Amniotic epithelial cell (primary cell): ENCODE measurements around the gene OR5K3.
A peak's percentile ranks its signal among the peaks of the same experiment; 100 is the strongest.
"Not testable (repeated sequence)": the region's sequence is repeated elsewhere in the genome, so short reads cannot be mapped to it uniquely, and the experiment has no call there.

Experiments
- DNase-seq: peaks from one replicate; pipeline ENCODE4 v3.0.0-alpha.2; 2010; ENCODE audit warnings: low read depth

OR5K3 gene, protein sequence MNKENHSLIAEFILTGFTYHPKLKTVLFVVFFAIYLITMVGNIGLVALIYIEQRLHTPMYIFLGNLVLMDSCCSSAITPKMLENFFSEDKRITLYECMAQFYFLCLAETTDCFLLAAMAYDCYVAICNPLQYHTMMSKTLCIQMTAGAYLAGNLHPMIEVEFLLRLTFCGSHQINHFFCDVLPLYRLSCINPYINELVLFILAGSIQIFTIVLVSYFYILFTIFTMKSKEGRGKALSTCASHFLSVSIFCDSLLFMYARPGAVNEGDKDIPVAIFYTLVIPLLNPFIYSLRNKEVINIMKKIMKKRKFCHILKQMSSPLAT

DNA sequence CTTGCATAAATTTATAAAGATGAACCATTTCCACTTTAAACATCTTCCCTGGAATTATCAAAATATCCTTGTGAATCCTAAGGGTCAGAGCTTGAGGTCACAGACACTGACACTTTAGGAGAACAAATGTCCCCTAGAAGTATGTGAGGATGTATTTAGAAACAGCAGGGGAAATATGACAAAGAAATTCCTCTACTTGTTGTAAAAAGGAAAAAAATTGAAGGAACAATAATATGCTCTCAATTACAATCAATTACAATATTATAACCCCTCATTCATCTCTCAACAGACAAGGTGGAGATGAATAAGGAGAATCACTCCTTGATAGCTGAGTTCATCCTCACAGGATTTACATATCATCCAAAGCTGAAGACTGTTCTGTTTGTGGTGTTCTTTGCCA lies at the start of gene OR5K3:
TSS of gene OR5K3 (plus strand) at position 301 of the 400 bp plus-strand sequence. CDS start at position 301, 0 bp downstream.
- DNase-seq: no peak

DNA sequence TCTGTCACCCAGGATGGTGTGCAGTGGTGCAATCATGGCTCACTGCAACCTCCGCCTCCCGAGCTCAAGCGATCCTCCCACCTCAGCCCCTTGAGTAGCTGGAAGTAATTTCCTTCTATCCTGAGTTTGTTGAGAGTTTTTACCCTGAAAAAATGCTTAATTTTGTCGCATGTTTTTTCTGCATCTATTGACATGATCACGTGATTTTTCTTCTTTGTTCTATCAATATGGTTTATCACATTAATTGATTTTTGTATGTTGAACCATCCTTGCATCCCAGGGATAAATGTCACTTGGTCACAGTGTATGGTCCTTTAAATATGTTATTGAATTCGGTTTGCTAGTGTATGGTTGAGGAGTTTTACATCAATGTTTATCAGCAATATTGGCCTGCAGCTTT lies 48.7 kb upstream of the OR5K3 start:
- DNase-seq: no peak

DNA sequence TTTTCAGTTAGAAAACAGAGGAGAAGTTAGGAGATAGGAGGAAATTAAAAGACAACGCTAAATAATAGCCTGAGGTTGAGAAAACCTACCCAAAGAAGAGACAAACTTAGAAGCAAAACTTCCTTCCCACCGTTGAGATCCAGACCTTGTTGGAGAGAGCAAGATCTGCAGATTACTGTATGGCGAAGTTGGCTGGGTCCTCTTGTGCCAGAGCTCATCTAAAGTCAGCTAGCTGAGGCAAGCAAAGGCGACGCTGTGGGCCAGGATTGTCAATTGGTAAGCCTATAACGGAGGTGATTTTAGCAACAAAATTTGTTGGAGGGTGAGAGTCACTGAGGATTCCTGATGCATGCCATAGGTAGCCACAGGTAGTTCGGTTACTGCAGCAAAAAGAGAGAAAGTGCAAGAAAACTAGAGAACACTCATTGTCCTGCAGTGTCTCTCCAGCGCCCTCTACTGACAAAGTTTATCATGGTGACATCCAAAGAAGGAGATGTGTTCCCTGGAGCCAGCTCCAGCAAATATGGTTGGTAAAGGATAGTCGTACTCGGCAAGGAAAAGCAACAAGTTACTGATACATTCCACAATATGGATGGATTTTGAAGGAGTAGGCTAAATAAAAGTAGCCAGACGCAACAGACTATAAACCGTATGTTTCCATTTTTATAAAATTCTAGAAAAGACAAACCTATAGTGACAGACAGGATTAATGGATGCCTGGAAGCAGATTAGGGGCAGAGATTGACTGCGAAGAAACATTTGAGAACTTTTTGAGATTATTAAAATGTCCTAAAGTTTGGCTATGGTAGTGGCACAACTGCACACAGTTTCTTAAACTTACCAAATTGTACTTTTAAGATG lies 46.6 kb upstream of the OR5K3 start:
- DNase-seq: peak; percentile 44

DNA sequence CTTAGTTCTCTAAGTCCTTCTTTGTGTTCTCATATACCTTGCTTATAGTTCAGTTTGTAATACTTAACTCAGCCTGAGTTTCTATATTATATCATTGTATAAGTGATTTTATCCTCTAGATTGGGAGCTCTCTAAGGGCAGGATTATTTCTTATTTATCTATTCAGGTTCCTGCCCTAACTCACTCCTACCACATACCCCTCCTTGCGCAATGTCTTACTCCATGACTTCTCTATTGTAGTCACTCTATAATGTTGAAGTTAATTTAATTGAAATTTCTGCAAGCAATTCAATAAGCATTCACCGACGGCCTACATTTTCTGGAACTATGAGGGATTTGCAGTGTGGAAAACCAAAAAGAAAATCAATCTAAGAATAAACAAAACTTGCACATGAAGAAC lies 40.4 kb upstream of the OR5K3 start:
- DNase-seq: no peak

DNA sequence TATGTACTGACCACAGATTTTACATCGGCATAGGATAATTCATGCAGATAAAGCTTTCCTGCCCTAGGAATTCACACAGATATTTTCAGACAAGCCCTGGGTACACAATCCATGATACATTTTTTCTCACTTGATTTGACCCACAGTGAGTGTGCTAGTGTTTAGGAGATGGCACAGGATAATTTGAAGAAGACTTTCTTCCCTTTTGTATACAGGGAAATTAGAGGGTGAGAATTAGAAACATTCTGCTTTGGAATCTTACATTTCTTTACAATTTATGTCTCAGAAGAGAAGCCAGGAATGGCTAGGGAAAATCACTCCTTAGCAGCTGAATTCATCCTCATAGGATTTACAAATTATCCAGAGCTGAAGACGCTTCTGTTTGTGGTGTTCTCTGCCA lies 36.9 kb upstream of the OR5K3 start, which contains the start of gene OR5K4:
TSS of gene OR5K4 (plus strand) at position 301 of the 400 bp plus-strand sequence. CDS start at position 301, 0 bp downstream.
- no peak for DNase-seq

DNA sequence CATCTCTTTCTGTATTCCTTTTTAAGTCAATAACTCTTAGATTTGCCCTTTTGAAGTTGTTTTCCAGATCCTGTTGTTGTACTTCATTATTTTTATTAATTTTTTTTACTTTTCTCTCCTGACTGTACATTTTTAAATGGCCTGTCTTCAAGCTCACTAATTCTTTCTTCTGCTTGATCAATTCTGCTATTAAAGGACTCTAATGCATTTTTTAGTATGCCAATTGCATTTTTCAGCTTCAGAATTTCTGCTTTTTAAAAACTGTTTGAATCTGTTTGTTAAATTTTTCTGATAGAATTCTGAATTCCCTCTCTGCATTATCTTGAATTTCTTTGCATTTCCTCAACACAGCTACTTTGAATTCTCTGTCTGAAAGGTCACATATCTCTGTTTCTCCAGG lies 31.2 kb upstream of the OR5K3 start:
- no peak for DNase-seq

DNA sequence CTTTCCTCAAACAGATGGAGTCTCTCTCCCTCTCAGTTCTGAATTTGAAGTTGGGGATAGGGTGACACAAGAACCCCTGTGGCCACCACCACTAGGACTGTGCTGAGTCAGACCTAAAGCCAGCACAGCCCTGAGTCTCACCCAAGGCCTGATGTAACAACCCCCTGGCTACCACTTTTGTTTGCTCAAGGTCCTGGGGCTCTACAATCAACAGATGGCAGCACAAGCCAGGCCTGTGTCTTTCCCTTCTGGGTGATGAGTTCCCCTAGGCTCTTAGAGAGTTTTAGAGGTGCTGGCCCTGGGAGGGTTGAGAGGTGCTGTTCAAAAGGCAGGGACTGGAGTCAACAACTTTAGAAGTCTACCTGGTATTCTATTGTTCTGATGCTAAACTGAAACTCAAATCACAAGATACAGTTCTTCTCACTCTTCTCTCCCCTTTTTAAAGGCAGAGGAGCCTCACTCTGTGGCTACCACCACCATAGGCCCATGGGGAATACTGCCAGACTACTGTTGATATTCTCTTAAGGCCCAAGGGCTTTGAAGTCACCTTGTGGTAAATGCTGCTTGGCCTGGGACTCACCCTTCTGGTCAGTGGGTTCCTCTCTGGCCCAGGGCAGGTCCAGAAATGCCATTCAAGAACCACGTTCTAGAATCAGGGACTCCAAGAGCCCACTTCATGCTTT lies 30.3 kb upstream of the OR5K3 start:
- DNase-seq: peak; percentile 11

DNA sequence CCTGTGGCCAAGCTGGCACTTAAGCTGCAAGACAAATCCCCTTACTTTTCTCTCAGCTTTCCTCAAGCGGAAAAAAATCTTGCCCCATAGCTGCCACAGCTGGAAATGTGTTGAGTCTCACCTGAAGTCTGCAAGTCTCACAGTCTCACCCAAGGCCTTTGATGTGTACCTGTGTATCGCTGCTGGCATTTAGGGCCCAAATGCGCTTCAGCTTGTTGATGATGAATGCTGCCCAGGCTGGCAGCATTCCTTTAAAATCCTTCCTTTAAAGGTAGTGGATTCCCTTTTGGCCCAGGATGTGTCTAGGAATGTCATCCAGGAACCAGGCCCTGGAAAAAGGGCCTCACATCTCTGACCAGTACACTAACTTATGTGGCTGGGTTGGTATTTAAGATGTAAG lies 29.8 kb upstream of the OR5K3 start:
- no peak for DNase-seq

DNA sequence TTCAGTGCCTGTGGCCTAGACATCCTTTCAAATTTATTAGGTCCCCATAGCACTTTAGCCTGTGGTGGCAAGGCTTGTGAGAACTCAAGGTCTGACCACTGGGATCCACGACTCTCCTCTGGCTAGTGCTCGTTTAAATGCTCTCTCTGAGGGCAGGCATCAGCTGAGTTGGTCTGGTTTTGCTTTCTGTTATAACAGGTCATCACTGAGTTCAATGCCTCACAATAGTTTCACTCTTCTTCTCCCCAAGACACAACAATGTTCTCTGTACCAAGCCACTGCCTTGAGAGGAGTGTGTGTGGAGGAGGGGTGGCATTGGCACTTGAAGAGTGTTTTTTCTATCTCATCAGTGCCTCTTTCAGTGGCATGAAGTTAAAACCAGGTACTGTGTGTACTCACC lies 29.2 kb upstream of the OR5K3 start:
- no peak for DNase-seq

DNA sequence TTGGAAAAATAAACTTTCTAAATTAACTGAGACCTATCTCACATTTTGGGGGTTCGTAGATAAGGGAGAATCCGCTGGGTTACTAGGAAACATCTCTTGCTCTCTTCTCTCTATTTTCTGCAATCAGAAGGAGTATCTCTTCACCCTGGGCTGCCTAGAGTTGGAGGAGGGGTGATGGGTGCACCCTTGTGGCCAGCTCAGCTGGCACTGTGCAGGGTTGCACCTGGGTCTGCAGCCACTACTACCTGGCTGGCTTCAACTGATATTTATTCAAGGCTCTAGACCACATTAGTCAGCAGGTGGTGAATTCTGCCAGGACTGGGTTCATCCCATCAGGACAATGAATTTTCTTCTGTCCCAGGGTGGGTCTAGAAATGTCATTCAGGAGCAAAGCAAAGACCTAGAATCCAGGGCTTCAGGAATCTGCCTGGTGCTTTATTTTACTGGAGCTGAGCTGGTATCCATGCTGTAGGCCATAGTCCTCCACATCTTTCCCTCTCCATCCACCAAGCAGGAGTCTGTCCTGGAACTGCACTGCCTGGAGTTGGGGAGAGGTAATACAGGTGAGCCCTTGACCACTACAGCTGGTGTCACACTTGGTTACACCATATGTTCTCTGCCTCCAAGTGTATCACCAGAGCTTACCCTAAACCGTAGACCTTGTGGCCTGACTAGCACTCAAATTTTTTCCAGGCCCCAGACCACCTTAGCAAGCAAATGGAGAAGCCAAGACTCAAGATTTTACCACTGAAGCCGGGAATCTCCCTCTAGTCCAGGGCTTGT lies 22.8 kb upstream of the OR5K3 start:
- no peak for DNase-seq

DNA sequence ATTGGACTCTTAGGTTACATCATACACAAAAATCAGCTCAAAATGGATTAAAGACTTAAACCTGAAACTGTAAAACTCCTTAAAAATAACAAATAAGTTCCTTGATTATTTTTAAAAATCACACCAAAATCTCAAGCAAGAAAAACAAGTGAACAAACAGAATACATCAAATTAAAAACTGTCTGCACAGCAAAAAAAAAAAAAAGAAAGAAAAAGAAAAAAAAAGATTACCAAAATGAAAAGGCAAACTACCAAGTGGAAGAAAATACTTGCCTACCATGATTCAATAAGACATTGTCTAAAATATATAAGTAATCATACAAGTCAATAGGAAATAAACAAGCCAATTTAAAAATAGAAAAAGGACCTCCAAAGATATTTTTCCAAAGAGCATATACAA lies 19.3 kb upstream of the OR5K3 start:
- no peak for DNase-seq

DNA sequence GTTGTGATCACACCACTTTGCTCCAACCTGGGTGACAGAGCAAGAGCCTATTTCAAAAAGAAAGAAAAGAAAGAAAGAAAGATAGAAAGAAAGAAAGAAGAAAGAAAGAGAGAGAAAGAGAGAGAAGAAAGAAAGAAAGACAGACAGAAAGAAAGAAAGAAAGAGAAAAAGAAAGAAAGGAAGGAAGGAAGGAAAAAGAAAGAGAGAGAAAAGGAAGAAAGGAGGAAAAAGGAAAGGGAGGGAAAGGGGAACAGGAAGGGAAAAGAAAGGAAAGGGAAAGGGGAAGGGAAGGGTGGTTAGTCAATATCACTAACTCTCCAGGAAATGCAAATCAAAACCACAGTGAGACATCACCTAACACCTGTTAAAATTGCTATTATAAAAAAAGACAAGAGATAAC lies 18.6 kb upstream of the OR5K3 start:
- no peak for DNase-seq

DNA sequence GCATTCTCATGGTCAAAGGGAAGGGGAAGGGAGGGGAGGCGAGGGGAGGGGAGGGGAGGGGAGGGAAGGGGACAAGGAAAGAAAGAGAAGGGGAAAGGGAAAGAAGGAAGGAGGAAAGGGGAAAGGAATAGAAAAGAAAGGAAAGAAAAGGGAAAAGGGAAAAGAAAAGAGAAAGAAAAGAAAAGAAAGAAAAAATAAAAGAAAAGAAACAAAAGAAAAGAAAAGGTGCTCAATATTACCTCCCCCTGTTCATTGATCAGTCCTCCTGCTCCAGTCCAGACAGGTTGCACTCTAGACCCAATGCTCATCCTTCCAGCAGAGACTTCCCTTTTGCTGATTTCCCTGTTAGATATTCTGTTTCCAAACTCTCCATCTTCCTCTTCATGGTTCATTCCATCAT lies 18.0 kb upstream of the OR5K3 start:
- DNase-seq: no peak

DNA sequence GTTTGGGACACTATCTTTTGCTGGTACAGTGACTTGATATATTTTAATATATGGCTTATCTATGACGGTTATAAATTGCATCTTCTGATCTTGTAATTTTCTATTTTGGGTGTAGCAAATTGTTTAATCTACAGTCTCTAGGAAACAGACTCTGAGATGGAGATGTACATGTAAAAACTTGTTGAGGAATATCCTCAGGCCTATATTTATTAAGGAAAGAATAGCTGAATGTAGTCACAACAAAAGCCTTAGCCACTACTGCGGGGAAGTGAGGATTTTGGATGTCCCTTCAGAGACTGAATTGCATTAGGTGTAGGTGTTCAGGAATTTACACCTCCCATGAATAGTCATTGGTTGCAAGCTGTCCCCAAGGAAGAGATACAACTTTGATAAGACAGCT lies 13.8 kb upstream of the OR5K3 start:
- DNase-seq: no peak

DNA sequence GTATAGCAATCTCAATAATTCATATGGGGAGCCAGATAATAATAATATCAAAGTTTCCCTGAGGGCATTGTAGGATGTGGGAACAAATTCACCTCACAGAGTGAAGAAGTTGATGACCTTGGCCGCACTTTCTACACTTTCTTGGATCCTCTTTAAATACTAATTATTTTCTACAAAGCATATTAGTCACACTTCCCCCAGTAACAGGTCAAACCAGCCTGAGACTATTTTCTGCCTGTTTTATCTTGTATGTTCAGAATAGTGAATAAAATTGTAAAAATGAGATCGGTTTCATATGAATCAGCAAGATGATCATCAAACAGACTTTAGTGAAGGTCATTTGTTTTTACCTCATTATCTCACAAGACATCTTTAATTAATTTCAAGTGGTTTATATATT lies 2.3 kb upstream of the OR5K3 start:
- no peak for DNase-seq

DNA sequence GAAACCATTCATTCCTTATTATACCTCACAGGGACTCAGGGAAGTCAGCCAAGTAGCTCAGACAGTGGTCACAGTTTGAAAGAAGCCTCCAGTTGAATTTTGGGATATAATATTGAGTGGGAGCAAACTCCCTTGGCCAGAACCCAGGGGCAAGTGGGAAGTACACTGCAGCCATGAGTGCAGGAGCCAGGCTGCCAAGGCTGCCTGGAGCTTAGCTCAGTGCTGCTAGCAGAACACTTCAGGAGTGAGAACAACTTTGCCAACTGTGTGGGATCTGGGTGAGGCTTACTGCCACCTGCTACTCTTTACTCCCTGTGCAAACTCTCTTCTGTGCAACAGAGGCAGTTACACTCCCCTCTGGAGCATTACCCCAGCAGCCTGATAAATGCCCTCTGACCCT lies 4.6 kb downstream of the OR5K3 start:
- DNase-seq: no peak

DNA sequence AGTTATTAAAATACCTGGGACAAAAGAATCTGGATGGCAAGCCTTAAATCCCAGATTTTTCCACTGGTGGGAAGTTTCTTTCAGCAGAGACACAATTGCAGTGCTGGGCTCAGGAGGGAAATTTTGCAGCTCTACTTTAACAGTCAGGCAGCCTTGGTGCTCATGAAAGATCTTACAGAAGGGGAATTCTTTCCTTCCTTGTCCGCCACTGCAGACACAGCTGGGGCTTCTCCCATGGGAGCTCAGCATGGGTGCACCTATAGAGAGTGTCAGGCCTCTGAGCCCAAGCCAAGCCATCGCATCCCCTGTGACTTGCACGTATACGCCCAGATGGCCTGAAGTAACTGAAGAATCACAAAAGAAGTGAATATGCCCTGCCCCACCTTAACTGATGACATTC lies 6.0 kb downstream of the OR5K3 start:
- not testable (repeated sequence) for DNase-seq

DNA sequence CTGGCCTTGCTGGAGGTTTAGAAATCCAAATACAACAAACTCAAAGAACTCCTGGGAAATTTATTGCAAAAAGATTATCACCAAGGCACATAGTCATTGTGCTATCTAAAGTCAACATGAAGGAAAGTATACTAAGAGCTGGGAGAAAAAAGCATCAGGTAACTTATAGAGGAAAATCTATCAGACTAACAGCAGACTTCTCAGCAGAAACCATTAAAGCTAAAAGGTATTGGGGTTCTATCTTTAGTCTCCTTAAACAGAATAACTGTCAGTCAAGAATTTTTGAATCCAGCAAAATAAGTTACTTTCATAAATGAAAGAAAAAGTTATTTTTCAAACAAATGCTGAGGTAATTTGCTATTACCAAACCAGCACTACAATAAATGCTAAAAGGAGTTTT lies 8.0 kb downstream of the OR5K3 start:
- no peak for DNase-seq

DNA sequence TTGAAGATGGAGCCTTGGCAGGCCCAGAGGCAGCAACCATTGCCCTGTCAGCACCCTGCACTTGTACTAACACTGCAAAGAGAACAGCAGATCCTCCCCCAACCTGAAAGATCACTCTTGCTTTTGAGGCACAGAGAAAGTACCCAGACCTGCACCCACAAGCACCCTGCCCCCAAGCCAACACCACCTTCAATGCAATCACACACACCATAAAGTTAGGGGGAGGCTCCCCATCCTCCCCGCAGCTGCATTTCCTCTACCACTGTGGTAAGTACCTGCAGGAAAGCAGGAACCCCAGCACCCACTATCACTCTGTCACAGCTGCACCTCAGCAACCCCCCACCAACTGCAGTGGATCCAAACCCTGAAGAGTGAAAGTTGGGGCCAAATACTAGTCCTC lies 12.0 kb downstream of the OR5K3 start:
- DNase-seq: no peak

DNA sequence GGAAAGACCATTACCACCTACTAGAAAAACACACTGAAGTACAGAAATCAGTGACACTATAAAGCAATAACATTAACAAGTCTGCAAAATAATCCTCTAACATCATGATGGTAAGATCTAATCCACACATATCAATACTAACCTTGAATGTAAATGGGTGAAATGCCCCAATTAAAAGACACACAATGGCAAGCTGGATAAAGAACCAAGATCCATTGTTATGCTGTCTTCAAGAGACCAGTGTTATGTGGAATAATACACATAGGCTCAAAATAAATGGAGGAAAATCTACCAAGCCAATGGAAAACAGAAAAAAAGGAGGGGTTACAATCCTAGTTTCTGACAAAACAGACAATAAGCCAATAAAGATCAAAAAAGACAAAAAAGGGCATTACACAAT lies 13.5 kb downstream of the OR5K3 start:
- no peak for DNase-seq

DNA sequence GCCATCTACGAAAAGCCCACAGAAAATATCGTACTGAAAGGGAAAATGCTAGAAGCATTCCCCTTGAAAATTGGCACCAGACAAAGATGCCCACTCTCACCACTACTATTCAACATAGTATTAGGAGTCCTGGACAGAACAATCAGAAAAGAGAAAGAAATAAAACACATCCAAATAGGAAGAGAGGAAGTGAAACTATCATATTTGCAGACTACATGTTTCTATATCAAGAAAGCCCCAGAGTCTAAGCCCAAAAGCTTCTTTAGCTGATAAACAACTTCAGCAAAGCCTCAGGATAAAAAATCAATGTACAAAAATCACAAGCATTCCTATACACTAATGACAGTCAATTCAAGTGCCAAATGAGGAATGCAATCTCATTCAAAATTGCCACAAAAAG lies 15.6 kb downstream of the OR5K3 start:
- DNase-seq: no peak

DNA sequence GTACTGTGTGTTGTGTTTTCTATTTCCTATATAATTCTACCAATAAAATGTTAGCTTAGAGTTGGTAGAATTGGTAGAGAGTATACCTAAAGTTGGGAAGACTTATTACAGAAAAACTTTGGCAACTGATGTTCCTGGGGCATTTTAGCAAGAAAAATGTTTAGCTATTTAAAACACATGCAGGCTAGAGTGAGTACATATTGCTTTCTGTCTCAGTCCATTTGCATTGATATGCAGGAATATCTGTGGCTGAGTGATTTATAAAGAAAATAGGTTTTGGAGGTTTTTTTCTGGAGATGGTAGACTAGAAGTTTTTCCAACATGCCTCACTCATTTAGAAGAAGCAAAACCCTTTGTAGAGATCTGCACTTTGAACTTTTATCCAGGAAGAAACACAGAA lies 42.1 kb downstream of the OR5K3 start:
- DNase-seq: no peak
